CD8-positive, alpha-beta memory T cell (primary cell): ENCODE measurements around the gene TRAPPC3L. TPM values are rescaled to one million over a fixed set of nuclear protein-coding genes. Genes with fewer than 3 reads are reported as not detected.

ENCODE experiments used
- CTCF ChIA-PET: fragments of 350-600 bp; sonication (Branson Sonifier 250); formaldehyde crosslinking; loops from one replicate; lab custom pipeline; 2021; ENCODE audit warnings: antibody characterized with exemption; lab: Charles Lee
- POLR2A ChIA-PET: fragments of 350-600 bp; sonication (Branson Sonifier 250); formaldehyde crosslinking; loops from one replicate; lab custom pipeline; 2021; ENCODE audit warnings: antibody characterized with exemption; lab: Charles Lee
- DNase-seq, 5 donors: peaks; one replicate each; pipeline versions ENCODE4 v3.0.0 to v3.0.0-alpha.2; 2020 to 2022; ENCODE audit warnings: mixed read lengths in 1 of 5
- H3K27ac ChIP-seq: one replicate; pipeline ENCODE4 v1.7.0; 2013; ENCODE audit warnings: low read depth, mild to moderate bottlenecking, low read length, moderate library complexity
- H3K27me3 ChIP-seq: 2 replicates; pipeline ENCODE4 v1.7.0; 2013; ENCODE audit warnings: low read length, mild to moderate bottlenecking; ENCODE audit not compliant: insufficient read depth, poor library complexity, severe bottlenecking
- H3K36me3 ChIP-seq: 2 replicates; pipeline ENCODE4 v1.7.0; 2013; ENCODE audit warnings: mild to moderate bottlenecking, low read length, moderate library complexity; ENCODE audit not compliant: insufficient read depth
- H3K4me1 ChIP-seq: 2 replicates; pipeline ENCODE4 v1.7.0; 2013; ENCODE audit warnings: mild to moderate bottlenecking, low read length, moderate library complexity; ENCODE audit not compliant: insufficient read depth
- H3K4me3 ChIP-seq: 2 replicates; pipeline ENCODE4 v1.7.0; 2013; ENCODE audit warnings: mild to moderate bottlenecking, low read length
- H3K9me3 ChIP-seq: 2 replicates; pipeline ENCODE4 v1.7.0; 2013; ENCODE audit warnings: mild to moderate bottlenecking, low read length
- H3K27ac Mint-ChIP-seq, 8 donors: one replicate each; pipeline ENCODE4 v1.8.0; 2020 to 2021; ENCODE audit warnings: mixed read lengths in 8 of 8, mild to moderate bottlenecking in 6 of 8, inconsistent platforms in 3 of 8, moderate library complexity in 3 of 8
- H3K27me3 Mint-ChIP-seq, 2 donors: one replicate each; pipeline ENCODE4 v1.8.0; 2020 to 2021; ENCODE audit warnings: mixed read lengths in 2 of 2, mild to moderate bottlenecking in 1 of 2, moderate library complexity in 1 of 2
- H3K36me3 Mint-ChIP-seq, 3 donors: one replicate each; pipeline ENCODE4 v1.8.0; 2020 to 2021; ENCODE audit warnings: mixed read lengths in 3 of 3, inconsistent platforms in 1 of 3, mild to moderate bottlenecking in 1 of 3
- H3K4me1 Mint-ChIP-seq, 3 donors: one replicate each; pipeline ENCODE4 v1.8.0; 2020 to 2021; ENCODE audit warnings: mixed read lengths in 3 of 3, inconsistent platforms in 1 of 3, mild to moderate bottlenecking in 1 of 3
- H3K4me3 Mint-ChIP-seq, 7 donors: one replicate each; pipeline ENCODE4 v1.8.0; 2020 to 2021; ENCODE audit warnings: mixed read lengths in 7 of 7, mild to moderate bottlenecking in 6 of 7, moderate library complexity in 4 of 7, inconsistent platforms in 2 of 7
- H3K9me3 Mint-ChIP-seq, 5 donors: one replicate each; pipeline ENCODE4 v1.8.0; 2020 to 2022; ENCODE audit warnings: mixed read lengths in 5 of 5, mild to moderate bottlenecking in 3 of 5, moderate library complexity in 2 of 5, inconsistent platforms in 1 of 5
- polyA plus RNA-seq: library from polyadenylated mRNA; unstranded; fragments of 300-500 nt; fragmentation: Illumina TruSeq; gene quantifications from one replicate; pipeline ENCODE4 v1.2.3, GENCODE V29; 2021
- total RNA-seq, 2 experiments: library from RNA; stranded (reverse); gene quantifications; one replicate each; pipeline ENCODE4 v1.2.3, GENCODE V29; 2021

TRAPPC3L gene
- total and polyA plus RNA-seq, 3 experiments from 2014 or later, result not detected

DNA sequence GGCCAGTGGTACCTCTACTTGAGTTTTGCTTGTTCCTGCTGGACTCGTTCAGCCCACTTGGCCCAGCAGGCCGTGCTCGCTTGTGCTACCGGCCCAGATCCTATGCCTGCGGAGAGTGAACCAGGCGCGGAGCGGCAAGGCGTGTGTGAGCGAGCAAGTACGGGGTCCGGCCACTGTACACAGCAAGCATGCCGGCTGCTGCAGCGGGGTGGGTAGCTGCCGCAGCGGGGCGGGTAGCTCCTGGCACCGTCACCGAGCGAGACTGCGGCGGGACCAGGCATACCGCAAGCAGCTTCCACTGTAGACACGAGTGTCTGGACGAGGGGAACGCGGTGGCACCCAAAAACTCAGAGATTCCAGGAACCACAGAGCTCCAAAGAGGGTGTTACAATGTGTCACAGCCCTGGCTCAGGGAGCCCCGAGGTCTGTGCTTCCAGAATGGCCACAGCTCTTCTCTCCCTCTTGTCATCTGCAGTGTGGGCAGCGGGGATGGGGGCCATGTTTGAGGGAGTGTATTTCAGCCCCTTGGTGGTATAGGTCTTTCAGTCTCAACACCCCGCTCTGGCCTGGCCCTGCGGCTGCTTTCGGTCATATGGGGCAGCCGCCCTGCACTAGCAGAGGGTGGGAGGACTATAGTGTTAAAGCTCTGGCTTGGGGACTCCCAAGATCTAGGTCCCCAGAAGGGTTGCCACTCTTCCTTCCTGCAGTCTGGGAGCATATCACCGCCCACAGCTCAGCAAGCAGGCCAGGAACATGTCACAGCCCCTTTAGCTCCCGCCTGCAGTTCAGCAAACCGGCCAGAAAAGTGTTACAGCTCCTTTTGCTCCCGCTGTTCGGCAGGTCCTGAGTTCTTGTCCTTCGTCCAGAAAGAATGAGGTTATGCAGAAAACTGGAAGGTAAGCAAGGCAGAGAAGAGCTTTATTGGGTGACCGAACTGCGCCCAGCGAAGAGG lies 19.7 kb upstream of the TRAPPC3L start:
- Mint-ChIP-seq H3K4me3 (peak overlapping the region in 6 of 7 donors; percentile 11 to 63 (median 44)), H3K36me3 (no peaks in the 10 kb centered on the region), H3K4me1 (peaks cover 13 to 22% (median 13%) of the 10 kb centered on the region in 3 donors), H3K27ac (peak overlapping the region in 2 of 8 donors; percentile 23 to 38), H3K27me3 (peaks cover 13 to 34% of the 10 kb centered on the region in 2 donors), H3K9me3 (no peaks in the 10 kb centered on the region)
- Histone ChIP-seq H3K27me3 (peaks cover 7% of the 10 kb centered on the region), H3K9me3 (no peaks in the 10 kb centered on the region), H3K4me3 (no peak overlapping the region), H3K27ac (no peak overlapping the region), H3K36me3 (no peaks in the 10 kb centered on the region), H3K4me1 (peaks cover 5% of the 10 kb centered on the region)
- DNase-seq, result peak in 4 of 5 donors; percentile 5 to 46 (median 17)
- POLR2A ChIA-PET, result interaction anchor here (0.6 kb wide), 1 partner anchor 346 kb away, joined by 4 read pairs; no protein-coding TSS in a partner anchor
- CTCF ChIA-PET, result interaction anchor here (0.9 kb wide), 1 partner anchor 277 kb away, joined by 5 read pairs; no protein-coding TSS in a partner anchor

DNA sequence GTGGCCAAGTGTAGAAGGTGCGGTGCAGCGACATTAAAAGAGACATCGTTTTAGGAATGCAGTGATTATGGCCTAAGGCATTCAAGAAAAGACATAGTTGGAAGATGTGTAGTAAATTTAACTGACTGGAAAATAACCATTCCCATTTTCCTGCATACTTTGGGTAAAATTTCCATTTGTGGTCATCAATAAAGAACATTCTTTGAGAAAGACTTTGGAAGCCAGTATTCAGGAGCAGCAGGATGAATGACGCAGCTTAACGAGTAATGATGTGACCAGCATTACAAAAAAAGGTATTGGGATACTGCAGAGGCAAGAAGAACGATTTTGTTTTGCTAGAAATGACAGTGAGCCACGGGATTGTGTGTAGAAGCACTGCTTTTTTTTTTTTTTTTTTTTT lies 18.8 kb upstream of the TRAPPC3L start:
- peaks cover 7% of the 10 kb centered on the region for H3K27me3 ChIP-seq
- POLR2A ChIA-PET, result interaction anchor here (0.6 kb wide), 1 partner anchor 345 kb away, joined by 4 read pairs; no protein-coding TSS in a partner anchor
- peak overlapping the region in 1 of 7 donors; percentile 43 for H3K4me3 Mint-ChIP-seq

DNA sequence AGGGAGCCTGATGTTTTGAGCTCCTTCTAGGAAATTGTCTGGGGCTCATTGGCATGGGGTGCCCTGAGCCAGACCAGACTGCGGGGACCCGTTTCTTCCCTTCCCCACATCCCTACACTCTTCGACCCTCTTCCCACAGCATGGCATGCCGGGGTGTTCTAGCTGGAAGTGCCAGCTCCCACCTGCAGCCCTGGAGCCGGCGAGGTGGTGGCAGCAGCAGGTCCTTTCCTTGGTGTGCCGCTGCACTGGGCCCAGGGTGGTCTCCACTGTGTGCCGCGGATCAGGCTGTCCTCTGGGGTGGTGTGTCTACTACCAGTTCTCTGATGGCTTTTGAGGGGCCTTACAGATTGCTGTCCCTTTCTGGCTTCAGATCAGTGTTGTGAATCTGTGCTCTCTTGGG lies 18.3 kb upstream of the TRAPPC3L start:
- peaks cover 7% of the 10 kb centered on the region for H3K27me3 ChIP-seq

More for the DNA sequence above, 18.8 kb upstream of the TRAPPC3L start:
- no peaks in the 10 kb centered on the region for H3K9me3 Mint-ChIP-seq
- CTCF ChIA-PET, result no interaction called here
- Histone ChIP-seq H3K9me3 (no peaks in the 10 kb centered on the region), H3K4me1 (no peaks in the 10 kb centered on the region), H3K36me3 (no peaks in the 10 kb centered on the region), H3K27ac (no peak overlapping the region), H3K4me3 (no peak overlapping the region)
- H3K4me1 Mint-ChIP-seq, result peaks cover 8 to 15% (median 9%) of the 10 kb centered on the region in 3 donors
- H3K27me3 Mint-ChIP-seq, result peaks cover 13 to 34% of the 10 kb centered on the region in 2 donors
- H3K27ac Mint-ChIP-seq, result no peak overlapping the region
- no peaks in the 10 kb centered on the region for H3K36me3 Mint-ChIP-seq
- DNase-seq, result no peak

DNA sequence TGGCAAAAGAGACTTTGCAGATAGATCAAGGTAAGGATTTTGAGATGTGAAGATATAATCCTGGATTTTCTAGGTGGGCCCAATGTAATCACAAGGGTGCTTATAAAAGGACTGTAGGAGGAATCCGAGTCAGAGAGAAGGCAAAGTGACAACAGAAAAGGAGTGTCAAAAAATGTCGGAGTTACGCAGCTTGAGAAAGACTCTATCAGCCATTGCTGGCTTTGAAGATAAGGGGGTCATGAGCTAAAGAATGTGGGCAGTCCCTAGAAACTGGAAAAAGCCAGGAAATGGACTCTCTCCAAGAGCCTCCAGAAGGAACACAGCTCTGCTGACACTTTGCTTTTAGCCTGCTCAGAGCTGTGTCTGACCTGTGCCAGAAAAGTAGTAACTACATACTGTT lies 17.1 kb upstream of the TRAPPC3L start:
- DNase-seq, result no peak
- Histone ChIP-seq H3K9me3 (no peaks in the 10 kb centered on the region), H3K27ac (peak overlapping the region; percentile 17), H3K4me3 (no peak overlapping the region), H3K27me3 (peaks cover 7% of the 10 kb centered on the region), H3K4me1 (no peaks in the 10 kb centered on the region), H3K36me3 (no peaks in the 10 kb centered on the region)
- ChIA-PET CTCF (interaction anchor here (1.1 to 1.9 kb wide), 4 partner anchors 9 to 294 kb away, joined by 4 to 13 read pairs (median 7); partner anchors contain the start of genes CALHM4 and RWDD1), POLR2A (interaction anchor here (0.9 kb wide), 1 partner anchor 10 kb away, joined by 3 read pairs; no protein-coding TSS in a partner anchor)
- H3K9me3 Mint-ChIP-seq, result no peaks in the 10 kb centered on the region
- H3K27me3 Mint-ChIP-seq, result peaks cover 13 to 34% of the 10 kb centered on the region in 2 donors
- H3K4me3 Mint-ChIP-seq, result no peak overlapping the region
- H3K4me1 Mint-ChIP-seq, result peaks cover 3 to 9% (median 6%) of the 10 kb centered on the region in 3 donors
- no peak overlapping the region for H3K27ac Mint-ChIP-seq
- H3K36me3 Mint-ChIP-seq, result no peaks in the 10 kb centered on the region

More for the DNA sequence above, 18.3 kb upstream of the TRAPPC3L start:
- H3K4me1 ChIP-seq, result no peaks in the 10 kb centered on the region
- no peaks in the 10 kb centered on the region for H3K9me3 ChIP-seq
- peaks cover 13 to 34% of the 10 kb centered on the region in 2 donors for H3K27me3 Mint-ChIP-seq
- POLR2A ChIA-PET, result interaction anchor here (0.9 kb wide), 1 partner anchor 9 kb away, joined by 3 read pairs; no protein-coding TSS in a partner anchor
- H3K9me3 Mint-ChIP-seq, result no peaks in the 10 kb centered on the region
- no peak for DNase-seq
- H3K4me3 Mint-ChIP-seq, result no peak overlapping the region
- H3K27ac ChIP-seq, result no peak overlapping the region
- H3K36me3 Mint-ChIP-seq, result no peaks in the 10 kb centered on the region
- no peaks in the 10 kb centered on the region for H3K36me3 ChIP-seq
- H3K27ac Mint-ChIP-seq, result no peak overlapping the region
- peaks cover 5 to 10% (median 7%) of the 10 kb centered on the region in 3 donors for H3K4me1 Mint-ChIP-seq
- no peak overlapping the region for H3K4me3 ChIP-seq
- CTCF ChIA-PET, result interaction anchor here (1.1 to 1.9 kb wide), 3 partner anchors 10 to 295 kb away, joined by 4 to 8 read pairs (median 6); partner anchors contain the start of gene CALHM4

DNA sequence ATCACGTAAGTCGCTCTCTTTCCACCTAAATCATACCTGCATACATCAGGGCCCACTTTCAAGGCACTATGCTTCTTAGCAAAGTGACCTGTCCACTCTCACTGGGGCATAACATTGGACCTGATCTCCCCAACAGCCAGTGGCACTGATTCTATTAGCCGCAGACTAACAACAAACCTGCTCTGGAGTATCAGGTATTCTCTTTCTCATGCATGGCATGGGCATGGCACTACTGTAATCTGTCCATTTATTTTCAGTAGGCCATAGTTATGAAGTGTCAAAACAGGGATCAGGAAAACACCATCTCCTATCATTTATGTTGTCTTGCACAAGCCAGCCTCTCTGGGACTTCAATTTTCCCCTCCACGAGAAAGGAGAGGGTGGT lies 16.5 kb upstream of the TRAPPC3L start:
- H3K4me1 ChIP-seq, result no peaks in the 10 kb centered on the region
- no peak overlapping the region for H3K4me3 ChIP-seq
- no peak overlapping the region for H3K27ac ChIP-seq
- no peaks in the 10 kb centered on the region for H3K36me3 ChIP-seq
- ChIA-PET POLR2A (no interaction called here), CTCF (interaction anchor here (1.4 to 1.9 kb wide), 3 partner anchors 8 to 21 kb away, joined by 4 to 13 read pairs (median 6); partner anchors contain the start of genes CALHM4 and RWDD1)
- no peak for DNase-seq
- Mint-ChIP-seq H3K9me3 (no peaks in the 10 kb centered on the region), H3K4me1 (peaks cover 3 to 9% (median 6%) of the 10 kb centered on the region in 3 donors), H3K36me3 (no peaks in the 10 kb centered on the region), H3K27ac (no peak overlapping the region), H3K4me3 (no peak overlapping the region), H3K27me3 (peaks cover 13 to 34% of the 10 kb centered on the region in 2 donors)
- peaks cover 7% of the 10 kb centered on the region for H3K27me3 ChIP-seq
- H3K9me3 ChIP-seq, result no peaks in the 10 kb centered on the region

DNA sequence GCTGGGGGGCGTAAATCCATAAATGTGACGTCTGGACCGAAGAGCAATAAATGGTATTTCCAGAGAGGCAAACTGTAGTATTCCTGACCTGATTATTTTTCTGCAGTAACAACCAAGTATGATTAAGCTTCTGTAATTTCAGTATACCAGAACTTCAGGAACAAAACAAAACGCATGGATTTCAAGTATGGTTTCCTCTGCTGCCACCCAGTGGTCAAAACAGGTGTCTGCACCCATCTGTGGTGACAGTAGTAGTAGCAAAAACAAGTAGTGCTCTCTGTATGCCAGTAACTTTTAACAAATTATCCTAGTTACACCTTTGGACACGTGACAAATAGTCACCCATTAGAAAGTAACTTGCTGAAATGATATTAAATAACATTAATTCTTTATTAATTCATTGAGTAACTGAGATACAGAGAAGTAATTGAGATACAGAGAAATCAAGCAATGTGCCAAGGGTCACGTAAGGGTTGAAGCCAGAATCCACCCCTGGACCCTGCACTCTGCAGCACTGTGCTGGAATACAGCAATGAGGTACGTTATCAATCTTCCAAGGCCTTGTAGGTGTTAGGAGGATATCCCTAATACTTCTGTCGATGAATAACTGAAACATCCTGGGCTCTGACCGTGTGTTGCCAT lies 16.0 kb upstream of the TRAPPC3L start:
- Mint-ChIP-seq H3K4me3 (no peak overlapping the region), H3K27me3 (peaks cover 13 to 34% of the 10 kb centered on the region in 2 donors), H3K9me3 (no peaks in the 10 kb centered on the region), H3K27ac (no peak overlapping the region), H3K4me1 (peaks cover 3 to 9% (median 6%) of the 10 kb centered on the region in 3 donors), H3K36me3 (no peaks in the 10 kb centered on the region)
- Histone ChIP-seq H3K36me3 (no peaks in the 10 kb centered on the region), H3K4me3 (no peak overlapping the region), H3K27me3 (peaks cover 7% of the 10 kb centered on the region), H3K9me3 (no peaks in the 10 kb centered on the region), H3K27ac (no peak overlapping the region), H3K4me1 (no peaks in the 10 kb centered on the region)
- CTCF ChIA-PET, result interaction anchor here (0.9 to 2.0 kb wide), 13 partner anchors 8 to 294 kb away, joined by 3 to 23 read pairs (median 4); partner anchors contain the start of genes CALHM4 and RWDD1
- POLR2A ChIA-PET, result no interaction called here
- DNase-seq, result peak; percentile 49 to 77 (median 57)

DNA sequence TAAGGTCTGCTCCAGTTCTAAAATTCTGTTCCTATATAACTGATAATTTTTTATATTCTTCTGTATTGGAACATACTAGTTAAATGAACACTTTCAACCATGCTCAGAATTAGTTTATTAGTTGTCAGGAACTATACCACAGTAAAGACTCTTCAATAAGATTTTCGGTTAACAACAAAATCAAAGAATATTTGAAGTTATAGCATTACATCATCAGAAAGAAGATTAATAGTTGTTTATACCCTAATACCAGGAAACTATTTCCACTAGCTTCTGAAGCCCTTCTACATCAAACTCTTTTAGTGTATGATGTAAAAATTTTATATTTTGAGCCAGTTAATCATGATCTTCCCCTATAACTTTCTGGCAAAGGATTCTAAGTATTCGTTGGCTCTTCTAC lies 14.6 kb upstream of the TRAPPC3L start:
- Mint-ChIP-seq H3K4me3 (no peak overlapping the region), H3K27me3 (peaks cover 13 to 39% of the 10 kb centered on the region in 2 donors), H3K9me3 (no peaks in the 10 kb centered on the region), H3K27ac (no peak overlapping the region), H3K4me1 (peaks cover 3 to 9% (median 6%) of the 10 kb centered on the region in 3 donors), H3K36me3 (no peaks in the 10 kb centered on the region)
- CTCF ChIA-PET, result interaction anchor here (1.0 to 2.0 kb wide), 6 partner anchors 9 to 293 kb away, joined by 3 to 23 read pairs (median 4); partner anchors contain the start of gene RWDD1
- H3K4me3 ChIP-seq, result no peak overlapping the region
- no peaks in the 10 kb centered on the region for H3K9me3 ChIP-seq
- DNase-seq, result no peak
- H3K27ac ChIP-seq, result no peak overlapping the region
- H3K4me1 ChIP-seq, result no peaks in the 10 kb centered on the region
- POLR2A ChIA-PET, result no interaction called here
- H3K27me3 ChIP-seq, result peaks cover 7% of the 10 kb centered on the region
- no peaks in the 10 kb centered on the region for H3K36me3 ChIP-seq
